22Rv1 (cell line): ENCODE data around the gene HNF1B.

Source experiments
- ZFX ChIP-seq: fragments of 450-650 bp; IDR thresholded peaks from 2 replicates; pipeline ENCODE4 v1.6.1; 2017; ENCODE audit warnings: antibody characterized with exemption, borderline replicate concordance
- TF ChIP-seq, protein P1 (sequence below): fragments of 450-650 bp; IDR thresholded peaks from 2 replicates; pipeline ENCODE4 v1.5.1; 2017; ENCODE audit warnings: mild to moderate bottlenecking

DNA sequence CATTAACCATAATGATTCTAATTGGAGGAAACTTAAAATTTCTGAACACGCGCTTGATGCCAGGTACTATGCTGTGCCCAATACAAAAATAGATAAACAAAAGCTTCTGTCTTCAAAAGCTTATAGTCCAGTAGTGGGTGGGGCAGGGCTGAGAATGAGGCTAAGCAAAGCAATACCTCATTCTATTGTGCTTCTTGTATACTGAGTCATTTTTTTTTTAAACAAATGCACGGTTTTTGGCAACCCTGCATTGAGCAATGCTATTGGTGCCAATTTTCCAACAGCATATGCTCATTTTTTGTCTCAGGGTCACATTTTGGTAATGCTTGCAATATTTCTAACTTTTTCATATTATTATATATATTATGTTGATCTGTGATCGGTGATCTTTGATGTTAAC, 34.7 kb upstream of the HNF1B start:
- TF ChIP-seq, protein P1, sequence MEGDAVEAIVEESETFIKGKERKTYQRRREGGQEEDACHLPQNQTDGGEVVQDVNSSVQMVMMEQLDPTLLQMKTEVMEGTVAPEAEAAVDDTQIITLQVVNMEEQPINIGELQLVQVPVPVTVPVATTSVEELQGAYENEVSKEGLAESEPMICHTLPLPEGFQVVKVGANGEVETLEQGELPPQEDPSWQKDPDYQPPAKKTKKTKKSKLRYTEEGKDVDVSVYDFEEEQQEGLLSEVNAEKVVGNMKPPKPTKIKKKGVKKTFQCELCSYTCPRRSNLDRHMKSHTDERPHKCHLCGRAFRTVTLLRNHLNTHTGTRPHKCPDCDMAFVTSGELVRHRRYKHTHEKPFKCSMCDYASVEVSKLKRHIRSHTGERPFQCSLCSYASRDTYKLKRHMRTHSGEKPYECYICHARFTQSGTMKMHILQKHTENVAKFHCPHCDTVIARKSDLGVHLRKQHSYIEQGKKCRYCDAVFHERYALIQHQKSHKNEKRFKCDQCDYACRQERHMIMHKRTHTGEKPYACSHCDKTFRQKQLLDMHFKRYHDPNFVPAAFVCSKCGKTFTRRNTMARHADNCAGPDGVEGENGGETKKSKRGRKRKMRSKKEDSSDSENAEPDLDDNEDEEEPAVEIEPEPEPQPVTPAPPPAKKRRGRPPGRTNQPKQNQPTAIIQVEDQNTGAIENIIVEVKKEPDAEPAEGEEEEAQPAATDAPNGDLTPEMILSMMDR = no peak
- TF ChIP-seq ZFX = no peak
